Measurements from ENCODE around the gene DCTN3.

DNA sequence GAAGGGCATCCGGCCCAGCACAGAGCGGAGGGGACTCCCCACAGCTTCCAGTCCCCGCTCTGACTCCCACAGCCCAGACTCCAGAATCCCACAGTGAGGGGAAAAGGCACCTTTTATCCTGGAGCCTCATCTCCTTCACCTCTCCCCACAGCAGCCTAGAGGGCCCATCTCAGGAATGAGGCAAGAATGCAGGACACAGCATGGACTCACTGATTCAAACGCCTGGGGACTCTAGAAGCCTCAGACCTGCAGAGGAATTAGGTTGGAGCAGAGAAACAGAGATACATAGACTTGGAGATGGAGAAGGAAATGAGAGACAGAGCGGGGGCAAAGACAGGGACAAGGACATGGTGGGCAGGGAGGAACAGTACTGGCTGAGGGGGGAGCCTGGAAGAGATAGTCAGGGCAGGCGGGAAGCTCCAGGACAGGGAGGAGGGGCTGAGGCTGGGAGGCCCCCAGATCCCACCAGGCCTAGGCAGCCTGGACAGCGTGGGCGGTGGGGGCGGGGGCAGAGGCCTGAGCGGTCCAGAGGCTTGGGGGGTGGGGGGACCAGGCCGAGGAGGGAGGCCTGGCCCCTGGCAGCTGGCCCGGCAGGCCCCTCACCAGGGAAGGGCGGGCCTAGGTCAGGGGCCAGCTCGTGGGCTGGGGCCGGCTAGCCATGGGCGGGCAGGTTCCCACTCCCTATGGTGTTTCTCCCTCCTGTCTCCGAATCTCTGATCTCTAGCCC, 46.5 kb downstream of the DCTN3 start:
- TF ChIP-seq, protein P1, sequence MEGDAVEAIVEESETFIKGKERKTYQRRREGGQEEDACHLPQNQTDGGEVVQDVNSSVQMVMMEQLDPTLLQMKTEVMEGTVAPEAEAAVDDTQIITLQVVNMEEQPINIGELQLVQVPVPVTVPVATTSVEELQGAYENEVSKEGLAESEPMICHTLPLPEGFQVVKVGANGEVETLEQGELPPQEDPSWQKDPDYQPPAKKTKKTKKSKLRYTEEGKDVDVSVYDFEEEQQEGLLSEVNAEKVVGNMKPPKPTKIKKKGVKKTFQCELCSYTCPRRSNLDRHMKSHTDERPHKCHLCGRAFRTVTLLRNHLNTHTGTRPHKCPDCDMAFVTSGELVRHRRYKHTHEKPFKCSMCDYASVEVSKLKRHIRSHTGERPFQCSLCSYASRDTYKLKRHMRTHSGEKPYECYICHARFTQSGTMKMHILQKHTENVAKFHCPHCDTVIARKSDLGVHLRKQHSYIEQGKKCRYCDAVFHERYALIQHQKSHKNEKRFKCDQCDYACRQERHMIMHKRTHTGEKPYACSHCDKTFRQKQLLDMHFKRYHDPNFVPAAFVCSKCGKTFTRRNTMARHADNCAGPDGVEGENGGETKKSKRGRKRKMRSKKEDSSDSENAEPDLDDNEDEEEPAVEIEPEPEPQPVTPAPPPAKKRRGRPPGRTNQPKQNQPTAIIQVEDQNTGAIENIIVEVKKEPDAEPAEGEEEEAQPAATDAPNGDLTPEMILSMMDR (conservative IDR thresholded peaks at IDR 0.05 in 1 of 2, IDR thresholded peaks at IDR 0.05 in 1 of 2; ENCODE audit: low read depth in 1 of 2, low read length in 2 of 2) = no peak
- no peak for TF ChIP-seq EZH2 (IDR thresholded peaks at IDR 0.05; ENCODE audit: low read length, missing control alignments)

Measured in fibroblast of lung (primary cell).